A673 (cell line): Measurements from ENCODE around the gene ADORA2A. TPM values are rescaled to one million over a fixed set of nuclear protein-coding genes. Genes with fewer than 3 reads are reported as not detected.

Source experiments
- BruUV-seq: library from RNA; stranded (reverse); fragments of 400-500 nt; replicated peaks from 2 replicates; lab custom pipeline; 2021; lab: Mats Ljungman, UMichigan
- CTCF ChIA-PET: fragments of 300-600 bp; sonication (Branson Sonifier 250); formaldehyde crosslinking; loops from one replicate; lab custom pipeline; 2022; ENCODE audit warnings: antibody characterized with exemption; lab: Charles Lee
- POLR2A ChIA-PET: fragments of 300-600 bp; sonication (Branson Sonifier 250); formaldehyde crosslinking; loops from one replicate; lab custom pipeline; 2022; ENCODE audit warnings: antibody characterized with exemption; ENCODE audit not compliant: low non-redundant PET; lab: Charles Lee
- DNase-seq: peaks from one replicate; pipeline ENCODE4 v3.0.0-alpha.2; 2015; ENCODE audit warnings: low spot score
- H3K27ac ChIP-seq: fragments of 200-600 bp; sonication (generic); 2 replicates; pipeline ENCODE4 v1.5.1; 2016; ENCODE audit warnings: mixed run types, low read depth, mild to moderate bottlenecking, mixed read lengths, antibody characterized with exemption, low read length; ENCODE audit not compliant: poor library complexity, severe bottlenecking
- H3K27me3 ChIP-seq: fragments of 200-600 bp; sonication (generic); replicated peaks from 2 replicates; pipeline ENCODE4 v1.6.1; 2017; ENCODE audit warnings: mixed run types, low read depth, mild to moderate bottlenecking, mixed read lengths, antibody characterized with exemption, low read length; ENCODE audit not compliant: insufficient read depth, poor library complexity
- H3K36me3 ChIP-seq: fragments of 200-600 bp; sonication (generic); 2 replicates; pipeline ENCODE4 v1.6.1; 2016; ENCODE audit warnings: mixed run types, mild to moderate bottlenecking, mixed read lengths, antibody characterized with exemption, low read length; ENCODE audit not compliant: insufficient read depth, poor library complexity, severe bottlenecking
- H3K4me1 ChIP-seq: fragments of 200-600 bp; sonication (generic); 2 replicates; pipeline ENCODE4 v1.6.1; 2017; ENCODE audit warnings: mixed run types, mild to moderate bottlenecking, mixed read lengths, antibody characterized with exemption, low read length; ENCODE audit not compliant: insufficient read depth, poor library complexity, severe bottlenecking
- H3K4me3 ChIP-seq: fragments of 200-600 bp; sonication (generic); 2 replicates; pipeline ENCODE4 v1.5.1; 2016; ENCODE audit warnings: low read depth, mixed run types, mild to moderate bottlenecking, mixed read lengths, low read length; ENCODE audit not compliant: poor library complexity, severe bottlenecking
- H3K9me3 ChIP-seq: fragments of 200-600 bp; sonication (generic); 2 replicates; pipeline ENCODE4 v1.6.1; 2016; ENCODE audit warnings: mixed run types, low read depth, mild to moderate bottlenecking, mixed read lengths, antibody characterized with exemption, low read length; ENCODE audit not compliant: poor library complexity, severe bottlenecking
- EZH2 ChIP-seq: fragments of 200-600 bp; sonication (generic); IDR thresholded peaks from 2 replicates; pipeline ENCODE4 v1.6.1; 2017; ENCODE audit warnings: borderline replicate concordance, low read depth, mild to moderate bottlenecking, mixed read lengths, antibody characterized with exemption, low read length; ENCODE audit not compliant: poor library complexity, severe bottlenecking
- intact Hi-C: fragments of 100-400 bp; cut with micrococcal nuclease; formaldehyde crosslinking; loops from one replicate; pipeline ENCODE4 v1.10.0; 2022; ENCODE audit not compliant: unreplicated experiment
- total RNA-seq: library from RNA; stranded (reverse); gene quantifications from 2 replicates; pipeline ENCODE4 v1.2.3, GENCODE V29; 2021
- TF ChIP-seq, protein P1 (sequence below): fragments of 300-800, 200-600 bp; sonication (generic); conservative IDR thresholded peaks from 2 replicates; pipeline ENCODE4 v1.5.1; 2017; ENCODE audit warnings: low read depth, mild to moderate bottlenecking, antibody characterized with exemption, low read length, moderate library complexity, mixed read lengths

ADORA2A gene
- total RNA-seq, 1 experiment from 2014 or later = 9.6 TPM

DNA sequence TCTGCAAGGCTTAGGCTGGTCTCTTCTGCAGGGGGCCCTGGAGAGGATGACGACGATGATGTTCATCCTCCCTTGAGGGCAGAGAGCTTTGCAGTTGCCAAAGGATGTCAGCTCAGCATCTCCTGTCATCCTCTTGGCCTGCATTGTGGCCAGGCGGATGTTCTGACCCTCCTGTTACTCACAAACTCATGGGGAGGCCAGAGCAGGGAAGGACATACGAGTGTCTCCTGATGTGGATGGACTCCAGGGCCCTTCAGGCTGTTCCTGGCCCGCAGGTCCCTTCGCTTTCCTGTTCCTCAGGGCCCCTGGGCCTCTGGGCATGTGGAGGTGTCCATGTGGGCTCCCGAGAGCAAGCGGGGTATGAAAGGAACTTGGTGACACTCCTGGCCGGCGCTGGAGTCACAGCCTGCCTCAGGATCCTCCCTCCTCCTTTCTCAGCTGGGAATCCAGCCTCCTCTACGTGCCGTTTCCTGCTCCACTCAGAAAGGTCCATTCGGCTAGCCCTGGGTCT is 8.5 kb downstream of the ADORA2A start:
- CTCF ChIA-PET = interaction anchor here (1.2 kb wide), 1 partner anchor 12 kb away, joined by 5 read pairs; no protein-coding TSS in a partner anchor
- intact Hi-C loops = no loop called here

DNA sequence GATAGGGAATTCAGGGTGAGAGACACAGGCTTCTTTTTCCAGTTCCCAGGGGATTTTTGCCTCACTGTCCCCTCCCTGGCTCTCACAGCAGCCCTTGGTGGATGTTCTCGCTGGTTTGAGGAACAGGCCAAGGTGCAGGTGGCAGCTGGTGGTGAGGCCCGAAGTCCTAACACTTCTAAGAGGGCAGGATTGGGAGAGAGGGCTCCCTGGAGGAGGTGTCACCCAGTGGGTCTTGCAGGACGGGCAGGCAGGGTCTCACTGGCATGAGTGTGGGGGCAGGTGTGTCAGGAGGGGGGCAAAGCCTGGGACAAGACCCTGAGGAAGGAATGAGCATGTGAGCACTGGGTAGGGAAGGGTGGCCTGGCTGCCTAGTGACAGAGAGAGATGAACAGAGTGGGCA is 9.2 kb downstream of the ADORA2A start:
- ChIA-PET CTCF (no interaction called here), POLR2A (no interaction called here)
- Histone ChIP-seq H3K27ac (no peak overlapping the region), H3K4me1 (peaks cover 25% of the 10 kb centered on the region), H3K36me3 (no peaks in the 10 kb centered on the region), H3K27me3 (no peaks in the 10 kb centered on the region), H3K4me3 (no peak overlapping the region), H3K9me3 (no peaks in the 10 kb centered on the region)
- intact Hi-C loops = no loop called here
- no TSS peak for BruUV-seq
- no peak for TF ChIP-seq EZH2
- TF ChIP-seq, protein P1, sequence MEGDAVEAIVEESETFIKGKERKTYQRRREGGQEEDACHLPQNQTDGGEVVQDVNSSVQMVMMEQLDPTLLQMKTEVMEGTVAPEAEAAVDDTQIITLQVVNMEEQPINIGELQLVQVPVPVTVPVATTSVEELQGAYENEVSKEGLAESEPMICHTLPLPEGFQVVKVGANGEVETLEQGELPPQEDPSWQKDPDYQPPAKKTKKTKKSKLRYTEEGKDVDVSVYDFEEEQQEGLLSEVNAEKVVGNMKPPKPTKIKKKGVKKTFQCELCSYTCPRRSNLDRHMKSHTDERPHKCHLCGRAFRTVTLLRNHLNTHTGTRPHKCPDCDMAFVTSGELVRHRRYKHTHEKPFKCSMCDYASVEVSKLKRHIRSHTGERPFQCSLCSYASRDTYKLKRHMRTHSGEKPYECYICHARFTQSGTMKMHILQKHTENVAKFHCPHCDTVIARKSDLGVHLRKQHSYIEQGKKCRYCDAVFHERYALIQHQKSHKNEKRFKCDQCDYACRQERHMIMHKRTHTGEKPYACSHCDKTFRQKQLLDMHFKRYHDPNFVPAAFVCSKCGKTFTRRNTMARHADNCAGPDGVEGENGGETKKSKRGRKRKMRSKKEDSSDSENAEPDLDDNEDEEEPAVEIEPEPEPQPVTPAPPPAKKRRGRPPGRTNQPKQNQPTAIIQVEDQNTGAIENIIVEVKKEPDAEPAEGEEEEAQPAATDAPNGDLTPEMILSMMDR = no peak
- no peak for DNase-seq

More for the DNA sequence above, 8.5 kb downstream of the ADORA2A start:
- H3K27ac ChIP-seq = no peak overlapping the region
- H3K4me1 ChIP-seq = peaks cover 25% of the 10 kb centered on the region
- no peak overlapping the region for H3K4me3 ChIP-seq
- no peak for DNase-seq
- no peaks in the 10 kb centered on the region for H3K9me3 ChIP-seq
- no peak for TF ChIP-seq EZH2
- TF ChIP-seq, protein P1 = no peak
- no TSS peak for BruUV-seq
- H3K27me3 ChIP-seq = no peaks in the 10 kb centered on the region
- no peaks in the 10 kb centered on the region for H3K36me3 ChIP-seq
- POLR2A ChIA-PET = no interaction called here

DNA sequence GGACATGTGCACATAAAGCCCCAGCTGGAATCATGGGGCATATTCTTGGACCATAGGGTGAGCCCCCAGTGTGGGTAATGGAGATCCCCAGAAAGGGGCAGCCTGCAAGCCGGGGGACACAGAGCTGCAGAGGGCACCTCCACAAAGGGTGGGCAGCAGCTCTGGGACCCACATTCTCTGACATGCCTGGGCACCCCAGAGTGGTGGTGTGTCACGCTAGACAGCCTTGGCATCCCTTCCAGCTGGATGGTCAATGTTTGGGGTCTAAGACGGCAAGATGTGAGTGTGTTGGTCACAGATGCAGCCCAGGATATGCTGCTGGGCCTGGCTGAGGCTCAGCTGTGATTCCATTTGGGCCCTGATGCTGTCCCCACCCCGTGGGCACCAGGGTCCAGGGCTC is 9.7 kb downstream of the ADORA2A start:
- ChIA-PET CTCF (no interaction called here), POLR2A (no interaction called here)
- Histone ChIP-seq H3K36me3 (no peaks in the 10 kb centered on the region), H3K27ac (no peak overlapping the region), H3K9me3 (no peaks in the 10 kb centered on the region), H3K27me3 (no peaks in the 10 kb centered on the region), H3K4me1 (peaks cover 29% of the 10 kb centered on the region), H3K4me3 (no peak overlapping the region)
- no TSS peak for BruUV-seq
- TF ChIP-seq, protein P1 = no peak
- TF ChIP-seq EZH2 = no peak
- DNase-seq = no peak
- intact Hi-C loops = no loop called here
